WTC11 (cell line): Measurements from ENCODE around the gene IGFN1. TPM values are rescaled to one million over a fixed set of nuclear protein-coding genes. Genes with fewer than 3 reads are reported as not detected.

Experiments used
- ATAC-seq: fragments of 200-7000 bp; cut with Tn5 transposase; 2 replicates; pipeline ENCODE4 v1.10.0; 2021; ENCODE audit warnings: mild to moderate bottlenecking, moderate library complexity
- CTCF ChIA-PET: fragments of 300-600 bp; sonication (Branson Sonifier 250); formaldehyde crosslinking; loops from one replicate; lab custom pipeline; 2021; ENCODE audit warnings: antibody characterized with exemption; lab: Charles Lee
- POLR2A ChIA-PET: fragments of 350-600 bp; sonication (Branson Sonifier 250); formaldehyde crosslinking; loops from one replicate; lab custom pipeline; 2021; ENCODE audit warnings: antibody characterized with exemption; lab: Charles Lee
- DNase-seq: peaks from one replicate; pipeline ENCODE4 v3.0.0; 2021; ENCODE audit warnings: low spot score
- H3K27ac Mint-ChIP-seq: 2 replicates; pipeline ENCODE4 v1.8.0; 2021; ENCODE audit warnings: mixed read lengths
- H3K27me3 Mint-ChIP-seq: 2 replicates; pipeline ENCODE4 v1.8.0; 2021; ENCODE audit warnings: low read depth, mild to moderate bottlenecking, moderate library complexity, mixed read lengths
- H3K36me3 Mint-ChIP-seq: 2 replicates; pipeline ENCODE4 v1.8.0; 2021; ENCODE audit warnings: mixed read lengths
- H3K4me1 Mint-ChIP-seq: 2 replicates; pipeline ENCODE4 v1.8.0; 2022; ENCODE audit warnings: mixed read lengths
- H3K4me3 Mint-ChIP-seq: 2 replicates; pipeline ENCODE4 v1.8.0; 2021; ENCODE audit warnings: mild to moderate bottlenecking, moderate library complexity, mixed read lengths
- H3K9me3 Mint-ChIP-seq: 2 replicates; pipeline ENCODE4 v1.8.0; 2021; ENCODE audit warnings: mixed read lengths
- ETV6 ChIP-seq: sonication (generic); formaldehyde crosslinking; IDR thresholded peaks from 2 replicates; pipeline ENCODE4 v1.8.1; 2022; ENCODE audit warnings: mild to moderate bottlenecking, missing genetic modification reagents
- GABPB1 ChIP-seq: sonication (generic); formaldehyde crosslinking; IDR thresholded peaks from 2 replicates; pipeline ENCODE4 v1.8.1; 2023; ENCODE audit warnings: mild to moderate bottlenecking, missing genetic modification reagents
- NFYB ChIP-seq: sonication (generic); formaldehyde crosslinking; conservative IDR thresholded peaks from 2 replicates; pipeline ENCODE4 v1.8.0; 2022; ENCODE audit warnings: low read depth, missing genetic modification reagents
- PRDM15 ChIP-seq: sonication (generic); formaldehyde crosslinking; IDR thresholded peaks from 2 replicates; pipeline ENCODE4 v1.8.0; 2022; ENCODE audit warnings: missing genetic modification reagents
- PRRX2 ChIP-seq: fragments of 250-450 bp; sonication (Bioruptor Pico); IDR thresholded peaks from 2 replicates; pipeline ENCODE4 v1.8.0; 2021; ENCODE audit warnings: mild to moderate bottlenecking
- RELA ChIP-seq: sonication (generic); formaldehyde crosslinking; IDR thresholded peaks from 2 replicates; pipeline ENCODE4 v1.8.1; 2022; ENCODE audit warnings: missing genetic modification reagents, mild to moderate bottlenecking, borderline replicate concordance
- SP1 ChIP-seq: sonication (generic); formaldehyde crosslinking; conservative IDR thresholded peaks from 2 replicates; pipeline ENCODE4 v1.8.1; 2022; ENCODE audit warnings: missing genetic modification reagents
- TEAD4 ChIP-seq: sonication (generic); formaldehyde crosslinking; IDR thresholded peaks from 2 replicates; pipeline ENCODE4 v1.8.0; 2022; ENCODE audit warnings: mild to moderate bottlenecking, missing genetic modification reagents
- ZNF232 ChIP-seq: sonication (generic); formaldehyde crosslinking; IDR thresholded peaks from 2 replicates; pipeline ENCODE4 v1.8.0; 2022; ENCODE audit warnings: mild to moderate bottlenecking, missing genetic modification reagents
- ZNF317 ChIP-seq: sonication (generic); formaldehyde crosslinking; IDR thresholded peaks from 2 replicates; pipeline ENCODE4 v1.8.1; 2023; ENCODE audit warnings: low read depth, mild to moderate bottlenecking, moderate library complexity, missing genetic modification reagents, borderline replicate concordance
- ZNF423 ChIP-seq: fragments of 250-450 bp; sonication (Bioruptor Pico); IDR thresholded peaks from 2 replicates; pipeline ENCODE4 v2.1.2; 2022; ENCODE audit warnings: mild to moderate bottlenecking, moderate library complexity
- ZNF425 ChIP-seq: fragments of 250-450 bp; sonication (Bioruptor Pico); conservative IDR thresholded peaks from 2 replicates; pipeline ENCODE4 v1.9.0; 2021; ENCODE audit warnings: mild to moderate bottlenecking
- ZNF532 ChIP-seq: fragments of 250-450 bp; sonication (Bioruptor Pico); IDR thresholded peaks from 2 replicates; pipeline ENCODE4 v1.9.0; 2021; ENCODE audit warnings: mild to moderate bottlenecking, borderline replicate concordance
- ZNF671 ChIP-seq: fragments of 250-450 bp; sonication (Bioruptor Pico); IDR thresholded peaks from 2 replicates; pipeline ENCODE4 v1.8.0; 2021; ENCODE audit warnings: mild to moderate bottlenecking
- total RNA-seq: library from RNA; stranded (reverse); gene quantifications from 3 replicates; pipeline ENCODE4 v1.2.3, GENCODE V29; 2021

The IGFN1 gene
- total RNA-seq, 1 experiment from 2014 or later, result 0.11 TPM

- Mint-ChIP-seq H3K4me3 (peak overlapping the region; percentile 95), H3K4me1 (peaks cover 17% of the 10 kb centered on the region), H3K36me3 (peaks cover 37% of the 10 kb centered on the region), H3K9me3 (peaks cover 3% of the 10 kb centered on the region; the same call in 1 of the 2 replicates), H3K27me3 (0 out of 2 replicates have a peak, but pooled peaks cover 2% of the 10 kb centered on the region), H3K27ac (no peak overlapping the region)
- CTCF ChIA-PET, result interaction anchor here (0.6 to 1.7 kb wide), 23 partner anchors 11 to 556 kb away, joined by 3 to 10 read pairs (median 4); partner anchors contain the start of gene ASCL5
- POLR2A ChIA-PET, result interaction anchor here (0.5 to 2.3 kb wide), 10 partner anchors 14 to 1069 kb away, joined by 3 to 7 read pairs (median 4); no protein-coding TSS in a partner anchor
- DNase-seq (no peak), ATAC-seq (peak; percentile 71)
- TF ChIP-seq ZNF317, result no peak
- no peak for TF ChIP-seq ZNF532 (CRISPR knock-in tag)
- TF ChIP-seq PRDM15 (CRISPR knock-in tag), result peak; percentile 31; the same call in 1 of the 2 replicates
- TF ChIP-seq ZNF671 (CRISPR knock-in tag), result no peak
- TF ChIP-seq ZNF423 (CRISPR knock-in tag), result 0 out of 2 replicates have a peak, but pooled peaks have one; percentile 10
- no peak for TF ChIP-seq ZNF425
- 0 out of 2 replicates have a peak, but pooled peaks have one; percentile 17 for TF ChIP-seq GABPB1
- peak; percentile 38; the same call in 1 of the 2 replicates for TF ChIP-seq RELA (CRISPR knock-in tag)
- no peak for TF ChIP-seq ZNF232
Measured at GRCh38 chr1:201153474-201154388, 36.9 kb upstream of the IGFN1 start.

- ATAC-seq (peak; percentile 92), DNase-seq (peak; percentile 99)
- Mint-ChIP-seq H3K9me3 (peaks cover 3% of the 10 kb centered on the region; the same call in 1 of the 2 replicates), H3K27me3 (0 out of 2 replicates have a peak, but pooled peaks cover 2% of the 10 kb centered on the region), H3K4me3 (peak within 1 kb of the TSS; percentile 95), H3K27ac (peak within 1 kb of the TSS; percentile 93), H3K4me1 (peaks cover 17% of the 10 kb centered on the region), H3K36me3 (peaks cover 28% of the 10 kb centered on the region)
- CTCF ChIA-PET, result interaction anchor here (0.6 to 1.7 kb wide), 24 partner anchors 12 to 555 kb away, joined by 3 to 10 read pairs (median 4); partner anchors contain the start of gene ASCL5
- TF ChIP-seq ETV6 (CRISPR knock-in tag), result 0 out of 2 replicates have a peak, but pooled peaks have one; percentile 40
- 0 out of 2 replicates have a peak, but pooled peaks have one; percentile 6 for TF ChIP-seq GABPB1
- TF ChIP-seq ZNF671 (CRISPR knock-in tag), result no peak
- no peak for TF ChIP-seq PRRX2 (CRISPR knock-in tag)
- TF ChIP-seq SP1, result peak; percentile 72
- TF ChIP-seq NFYB (CRISPR knock-in tag), result peak; percentile 84
- no peak for TF ChIP-seq TEAD4 (CRISPR knock-in tag)
- POLR2A ChIA-PET, result interaction anchor here (0.5 to 2.3 kb wide), 9 partner anchors 13 to 1068 kb away, joined by 3 to 7 read pairs (median 3); no protein-coding TSS in a partner anchor
Measured at GRCh38 chr1:201154389-201155165, 36.0 kb upstream of the IGFN1 start, which contains the start of gene TMEM9. TSS of gene TMEM9 (minus strand) at chr1:201154474. CDS start at chr1:201153923, 551 bp downstream.
